Activated B cell treated with CpG ODN at 0.5 μM for 24 hours (primary cell): Measurements from ENCODE around the gene SLC2A13. TPM values are rescaled to one million over a fixed set of nuclear protein-coding genes. Genes with fewer than 3 reads are reported as not detected.

Source experiments
- ATAC-seq: fragments of 200-7000 bp; cut with Tn5 transposase; one replicate; pipeline ENCODE4 v1.10.0; 2021; ENCODE audit warnings: low read depth, mild to moderate bottlenecking, moderate library complexity
- CTCF ChIA-PET: fragments of 350-600 bp; sonication (Branson Sonifier 250); formaldehyde crosslinking; loops from one replicate; lab custom pipeline; 2021; ENCODE audit warnings: antibody characterized with exemption; lab: Charles Lee
- POLR2A ChIA-PET: fragments of 350-600 bp; sonication (Branson Sonifier 250); formaldehyde crosslinking; loops from one replicate; lab custom pipeline; 2021; ENCODE audit warnings: antibody characterized with exemption; lab: Charles Lee
- DNase-seq: peaks from one replicate; pipeline ENCODE4 v3.0.0; 2022
- H3K27ac Mint-ChIP-seq: one replicate; pipeline ENCODE4 v1.8.0; 2020; ENCODE audit warnings: mixed read lengths
- H3K27me3 Mint-ChIP-seq: one replicate; pipeline ENCODE4 v1.8.0; 2021; ENCODE audit warnings: mixed read lengths
- H3K36me3 Mint-ChIP-seq: one replicate; pipeline ENCODE4 v1.8.0; 2021; ENCODE audit warnings: low read depth, mixed read lengths
- H3K4me1 Mint-ChIP-seq: one replicate; pipeline ENCODE4 v1.8.0; 2021; ENCODE audit warnings: mixed read lengths
- H3K4me3 Mint-ChIP-seq: one replicate; pipeline ENCODE4 v1.8.0; 2020; ENCODE audit warnings: mild to moderate bottlenecking, mixed read lengths
- H3K9me3 Mint-ChIP-seq: one replicate; pipeline ENCODE4 v1.8.0; 2020; ENCODE audit warnings: mixed read lengths
- intact Hi-C: fragments of 100-400 bp; cut with micrococcal nuclease; formaldehyde crosslinking; loops from one replicate; pipeline ENCODE4 v1.15.1; 2024
- total RNA-seq: library from RNA; stranded (reverse); gene quantifications from 2 replicates; pipeline ENCODE4 v1.2.3, GENCODE V29; 2022
- TF ChIP-seq, protein P1 (sequence below): fragments of 200-600 bp; IDR thresholded peaks from one replicate; pipeline ENCODE4 v1.8.0; 2022; ENCODE audit warnings: antibody characterized with exemption, mild to moderate bottlenecking

The SLC2A13 gene
- 13.7 and 17.9 TPM in 2 replicates for total RNA-seq

DNA sequence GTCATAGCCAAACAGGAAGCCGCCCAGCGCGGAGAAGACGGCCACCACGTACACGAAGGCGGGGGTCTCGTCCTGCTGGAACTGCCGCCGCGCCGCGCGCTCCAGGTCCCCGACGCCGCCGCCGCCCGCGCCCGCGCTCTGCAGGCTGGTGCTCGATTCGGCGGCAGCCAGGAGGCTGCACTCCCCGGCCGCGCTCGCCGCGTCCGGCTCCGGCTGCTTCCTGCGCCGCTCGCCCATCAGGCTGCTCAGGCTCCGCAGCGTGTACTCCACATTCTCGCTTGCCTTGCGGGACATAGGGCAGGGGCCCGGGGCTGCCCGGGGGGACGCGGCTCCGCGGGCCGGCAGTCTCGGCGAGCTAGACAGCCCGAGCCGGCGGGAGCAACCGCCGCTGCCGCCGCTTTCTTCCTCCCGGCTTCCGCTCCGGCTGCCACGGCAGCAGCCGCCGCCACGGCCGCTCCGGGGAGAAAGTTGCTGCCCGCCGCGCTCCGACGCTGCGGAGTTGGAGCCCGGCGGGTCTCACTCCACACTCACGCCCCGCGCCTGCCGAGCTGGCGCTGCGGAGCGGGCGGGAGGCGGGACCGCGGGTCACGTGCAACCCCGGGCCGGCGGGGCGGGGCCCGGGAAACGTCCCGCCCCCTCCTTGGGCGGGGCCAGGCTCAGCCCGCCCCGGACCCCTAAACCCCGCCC lies at the start of gene SLC2A13:
Gene SLC2A13, minus strand, starts transcription at position 567 of the 687 bp plus-strand sequence. Its CDS starts 273 bp downstream, at position 294.
- Mint-ChIP-seq H3K36me3 (no peaks in the 10 kb centered on the region), H3K27me3 (no peaks in the 10 kb centered on the region), H3K27ac (peak within 1 kb of the TSS; percentile 43), H3K4me3 (peak within 1 kb of the TSS; percentile 87), H3K9me3 (no peaks in the 10 kb centered on the region), H3K4me1 (peaks cover 45% of the 10 kb centered on the region)
- CTCF ChIA-PET = interaction anchor here (1.0 to 5.4 kb wide), 6 partner anchors 12 to 208 kb away, joined by 3 to 58 read pairs (median 6); no protein-coding TSS in a partner anchor
- DNase-seq (peak; percentile 76), ATAC-seq (peak; percentile 83)
- intact Hi-C loops = loop anchor here (1.0 to 10.0 kb wide), 6 partner anchors 32 to 661 kb away; partner anchors contain the start of genes ABCD2 and KIF21A
- TF ChIP-seq, protein P1, sequence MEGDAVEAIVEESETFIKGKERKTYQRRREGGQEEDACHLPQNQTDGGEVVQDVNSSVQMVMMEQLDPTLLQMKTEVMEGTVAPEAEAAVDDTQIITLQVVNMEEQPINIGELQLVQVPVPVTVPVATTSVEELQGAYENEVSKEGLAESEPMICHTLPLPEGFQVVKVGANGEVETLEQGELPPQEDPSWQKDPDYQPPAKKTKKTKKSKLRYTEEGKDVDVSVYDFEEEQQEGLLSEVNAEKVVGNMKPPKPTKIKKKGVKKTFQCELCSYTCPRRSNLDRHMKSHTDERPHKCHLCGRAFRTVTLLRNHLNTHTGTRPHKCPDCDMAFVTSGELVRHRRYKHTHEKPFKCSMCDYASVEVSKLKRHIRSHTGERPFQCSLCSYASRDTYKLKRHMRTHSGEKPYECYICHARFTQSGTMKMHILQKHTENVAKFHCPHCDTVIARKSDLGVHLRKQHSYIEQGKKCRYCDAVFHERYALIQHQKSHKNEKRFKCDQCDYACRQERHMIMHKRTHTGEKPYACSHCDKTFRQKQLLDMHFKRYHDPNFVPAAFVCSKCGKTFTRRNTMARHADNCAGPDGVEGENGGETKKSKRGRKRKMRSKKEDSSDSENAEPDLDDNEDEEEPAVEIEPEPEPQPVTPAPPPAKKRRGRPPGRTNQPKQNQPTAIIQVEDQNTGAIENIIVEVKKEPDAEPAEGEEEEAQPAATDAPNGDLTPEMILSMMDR = no peak
- POLR2A ChIA-PET = interaction anchor here (0.6 to 3.5 kb wide), 6 partner anchors 12 to 119 kb away, joined by 3 to 17 read pairs (median 5); partner anchors contain the start of gene LRRK2

DNA sequence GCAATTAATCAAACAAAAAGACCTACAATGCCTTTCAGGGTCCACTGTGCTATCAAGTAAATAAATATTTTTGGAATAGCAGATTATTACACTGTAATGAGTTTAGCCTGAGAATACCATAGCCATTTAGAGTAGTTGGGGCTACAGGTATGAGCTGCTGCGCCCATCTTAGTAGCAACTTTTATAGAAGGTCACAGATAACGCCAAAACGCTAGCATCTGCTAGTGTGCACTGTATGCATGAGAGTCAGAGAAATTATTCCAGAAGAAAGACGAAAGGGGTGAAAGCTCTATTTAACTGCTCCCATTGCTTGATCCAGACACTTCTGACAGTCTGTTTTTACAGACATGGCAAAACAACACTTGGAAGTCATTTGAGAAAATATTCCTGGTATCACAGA lies 48.5 kb upstream of the SLC2A13 start:
- no peaks in the 10 kb centered on the region for H3K36me3 Mint-ChIP-seq
- H3K4me1 Mint-ChIP-seq = peaks cover 67% of the 10 kb centered on the region
- H3K27me3 Mint-ChIP-seq = no peaks in the 10 kb centered on the region
- no peak for DNase-seq
- peak overlapping the region; percentile 54 for H3K27ac Mint-ChIP-seq
- ATAC-seq = no peak
- TF ChIP-seq, protein P1 = no peak
- CTCF ChIA-PET = interaction anchor here (1.0 to 5.3 kb wide), 5 partner anchors 38 to 160 kb away, joined by 4 to 54 read pairs (median 13); no protein-coding TSS in a partner anchor
- H3K4me3 Mint-ChIP-seq = no peak overlapping the region
- intact Hi-C loops = loop anchor here (5.0 kb wide), 1 partner anchor 468 kb away; no protein-coding TSS in a partner anchor
- POLR2A ChIA-PET = interaction anchor here (0.5 to 8.2 kb wide), 8 partner anchors 38 to 160 kb away, joined by 3 to 105 read pairs (median 4); partner anchors contain the start of gene LRRK2
- no peaks in the 10 kb centered on the region for H3K9me3 Mint-ChIP-seq

DNA sequence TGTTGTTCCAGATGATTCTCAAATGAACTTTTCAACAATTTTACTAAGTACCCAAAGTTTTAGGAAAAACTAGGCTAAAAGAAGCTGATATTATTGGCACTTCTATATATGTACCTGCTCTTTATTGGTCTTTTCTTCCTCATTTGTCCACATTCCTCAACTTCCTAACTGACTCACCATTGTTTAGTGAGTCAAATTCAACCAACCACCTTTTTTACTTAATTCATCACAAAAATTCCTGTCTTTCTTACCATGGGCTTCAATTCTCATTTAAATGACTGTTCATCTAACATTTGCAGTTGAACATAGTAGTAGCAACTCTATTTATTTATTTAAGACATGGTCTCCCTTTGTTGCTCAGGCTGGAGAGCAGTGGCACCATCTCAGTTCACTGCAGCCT lies 47.6 kb upstream of the SLC2A13 start:
- peak overlapping the region; percentile 54 for H3K27ac Mint-ChIP-seq
- TF ChIP-seq, protein P1 = no peak
- H3K4me3 Mint-ChIP-seq = no peak overlapping the region
- POLR2A ChIA-PET = interaction anchor here (0.7 to 8.2 kb wide), 6 partner anchors 71 to 161 kb away, joined by 3 to 105 read pairs (median 4); partner anchors contain the start of gene LRRK2
- intact Hi-C loops = loop anchor here (1.0 to 5.0 kb wide), 7 partner anchors 16 to 469 kb away; no protein-coding TSS in a partner anchor
- no peaks in the 10 kb centered on the region for H3K9me3 Mint-ChIP-seq
- H3K36me3 Mint-ChIP-seq = no peaks in the 10 kb centered on the region
- CTCF ChIA-PET = interaction anchor here (0.9 to 5.3 kb wide), 9 partner anchors 39 to 223 kb away, joined by 3 to 54 read pairs (median 9); partner anchors contain the start of gene LRRK2
- DNase-seq (no peak), ATAC-seq (no peak)
- peaks cover 57% of the 10 kb centered on the region for H3K4me1 Mint-ChIP-seq
- no peaks in the 10 kb centered on the region for H3K27me3 Mint-ChIP-seq

DNA sequence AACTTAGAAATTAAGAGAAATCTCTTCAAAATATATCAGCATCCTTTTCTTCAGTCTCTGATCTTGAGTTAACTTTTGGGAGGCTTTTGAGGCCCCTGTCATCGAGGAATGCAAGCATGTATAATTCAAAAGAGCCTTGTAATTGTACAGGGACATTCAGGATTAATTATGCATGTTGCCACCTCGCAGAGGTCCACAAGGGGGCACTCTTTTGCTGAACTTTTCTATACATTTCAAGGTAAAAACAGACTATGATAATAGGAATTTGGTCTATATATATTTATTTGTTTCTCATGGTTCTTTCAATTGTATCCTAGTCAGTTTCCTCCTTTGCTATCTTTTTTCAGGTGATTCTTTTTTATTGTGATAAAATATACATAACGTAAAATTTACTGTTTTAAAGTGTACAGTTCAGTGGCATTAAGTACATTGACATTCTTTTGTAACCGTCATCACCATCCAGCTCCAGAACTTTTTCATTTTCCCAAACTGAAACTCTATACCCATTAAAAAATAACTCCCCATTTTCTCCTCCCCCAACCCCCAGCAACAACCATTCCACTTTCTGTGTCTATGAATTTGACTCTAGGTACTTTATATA lies 47.0 kb upstream of the SLC2A13 start:
- Mint-ChIP-seq H3K4me1 (peaks cover 52% of the 10 kb centered on the region), H3K4me3 (no peak overlapping the region), H3K27me3 (no peaks in the 10 kb centered on the region), H3K36me3 (no peaks in the 10 kb centered on the region), H3K27ac (peak overlapping the region; percentile 3), H3K9me3 (no peaks in the 10 kb centered on the region)
- ATAC-seq = peak; percentile 56
- TF ChIP-seq, protein P1 = peak; percentile 58
- intact Hi-C loops = loop anchor here (1.0 to 5.0 kb wide), 8 partner anchors 16 to 469 kb away; no protein-coding TSS in a partner anchor
- peak; percentile 33 for DNase-seq
- ChIA-PET CTCF (interaction anchor here (0.9 to 5.3 kb wide), 10 partner anchors 40 to 223 kb away, joined by 3 to 54 read pairs (median 8); partner anchors contain the start of genes LRRK2 and SLC2A13), POLR2A (interaction anchor here (1.3 to 8.2 kb wide), 3 partner anchors 71 to 161 kb away, joined by 4 to 105 read pairs (median 4); partner anchors contain the start of gene LRRK2)
